Measurements from ENCODE around the gene RHOG. TPM values are rescaled to one million over a fixed set of nuclear protein-coding genes. Genes with fewer than 3 reads are reported as not detected.
"Not testable (repeated sequence)": the region's sequence is repeated elsewhere in the genome, so short reads cannot be mapped to it uniquely, and the experiment has no call there.

RHOG gene
- total RNA-seq, 1 donor from 2014 or later = 23.1 TPM

GRCh38 chr11:3866206-3866605 lies 25.4 kb upstream of the RHOG start:
- H3K9me3 ChIP-seq (replicated peaks) = no peaks in the 10 kb centered on the region
- DNase-seq = peak; percentile 45
- H3K27me3 ChIP-seq (ENCODE audit: low read depth) = peaks cover 36% of the 10 kb centered on the region
- intact Hi-C loops (cut with micrococcal nuclease) = no loop called here
- no peaks in the 10 kb centered on the region for H3K36me3 ChIP-seq
- H3K4me3 ChIP-seq = no peak overlapping the region
- peaks cover 64% of the 10 kb centered on the region for H3K4me1 ChIP-seq
- peak overlapping the region; percentile 74 for H3K27ac ChIP-seq (replicated peaks)
- peak; percentile 23 for TF ChIP-seq CTCF (IDR thresholded peaks at IDR 0.05; ENCODE audit: borderline replicate concordance)

- no peak overlapping the region for H3K4me3 ChIP-seq
- TF ChIP-seq CTCF (IDR thresholded peaks at IDR 0.05; ENCODE audit: borderline replicate concordance) = no peak
- H3K27me3 ChIP-seq (ENCODE audit: low read depth) = peaks cover 34% of the 10 kb centered on the region
- H3K36me3 ChIP-seq = no peaks in the 10 kb centered on the region
- intact Hi-C loops (cut with micrococcal nuclease) = no loop called here
- H3K4me1 ChIP-seq = peaks cover 71% of the 10 kb centered on the region
- no peaks in the 10 kb centered on the region for H3K9me3 ChIP-seq (replicated peaks)
- DNase-seq = no peak
- peak overlapping the region; percentile 74 for H3K27ac ChIP-seq (replicated peaks)
Measured at GRCh38 chr11:3865388-3866193, 24.8 kb upstream of the RHOG start.

- H3K4me3 ChIP-seq = no peak overlapping the region
- H3K9me3 ChIP-seq (replicated peaks) = no peaks in the 10 kb centered on the region
- peaks cover 20% of the 10 kb centered on the region for H3K27me3 ChIP-seq (ENCODE audit: low read depth)
- no peaks in the 10 kb centered on the region for H3K36me3 ChIP-seq
- intact Hi-C loops (cut with micrococcal nuclease) = no loop called here
- peaks cover 85% of the 10 kb centered on the region for H3K4me1 ChIP-seq
- DNase-seq = no peak
- H3K27ac ChIP-seq (replicated peaks) = peak overlapping the region; percentile 20
- TF ChIP-seq CTCF (IDR thresholded peaks at IDR 0.05; ENCODE audit: borderline replicate concordance) = no peak
Measured at GRCh38 chr11:3861683-3862082, 20.9 kb upstream of the RHOG start.

- intact Hi-C loops (cut with micrococcal nuclease); H3K4me3 ChIP-seq; H3K27ac ChIP-seq (replicated peaks); H3K36me3 ChIP-seq; H3K9me3 ChIP-seq (replicated peaks); DNase-seq: not testable (repeated sequence)
- Histone ChIP-seq H3K27me3 (ENCODE audit: low read depth) (peaks cover 20% of the 10 kb centered on the region), H3K4me1 (peaks cover 85% of the 10 kb centered on the region)
Measured at GRCh38 chr11:3860898-3861393, 20.2 kb upstream of the RHOG start.

GRCh38 chr11:3860375-3860774 lies 19.6 kb upstream of the RHOG start:
- Histone ChIP-seq H3K4me3 (no peak overlapping the region), H3K27ac (replicated peaks) (no peak overlapping the region), H3K4me1 (peaks cover 84% of the 10 kb centered on the region)

More at GRCh38 chr11:3860375-3860774, 19.6 kb upstream of the RHOG start:
- no peaks in the 10 kb centered on the region for H3K9me3 ChIP-seq (replicated peaks)
- TF ChIP-seq CTCF (IDR thresholded peaks at IDR 0.05; ENCODE audit: borderline replicate concordance) = no peak
- H3K27me3 ChIP-seq (ENCODE audit: low read depth) = peaks cover 20% of the 10 kb centered on the region
- H3K36me3 ChIP-seq = no peaks in the 10 kb centered on the region
- no peak for DNase-seq
- intact Hi-C loops (cut with micrococcal nuclease) = no loop called here

Data from left ventricle myocardium inferior (tissue), 1 donor.